Measurements from ENCODE around the gene CFAP298.

- no peak for TF ChIP-seq CTCF (IDR thresholded peaks at IDR 0.05)
- TF ChIP-seq POLR2A (IDR thresholded peaks at IDR 0.05; ENCODE audit: low read depth): no peak
- no peak for TF ChIP-seq EP300 (IDR thresholded peaks at IDR 0.05)
These were observed 49.3 kb downstream of the CFAP298 start for GRCh38 chr21:32562915-32563314.
